ENCODE measurements around the gene SRBD1. TPM values are rescaled to one million over a fixed set of nuclear protein-coding genes. Genes with fewer than 3 reads are reported as not detected.

The SRBD1 gene
- total RNA-seq, 1 experiment from 2014 or later: 14.4 TPM

- H3K27ac Mint-ChIP-seq (ENCODE audit: unreplicated experiment): no peak overlapping the region
- H3K27me3 Mint-ChIP-seq (ENCODE audit: unreplicated experiment): peaks cover 50% of the 10 kb centered on the region
- H3K36me3 Mint-ChIP-seq (ENCODE audit: insufficient read depth, unreplicated experiment): peaks cover 4% of the 10 kb centered on the region
- H3K4me1 Mint-ChIP-seq (ENCODE audit: low read depth, unreplicated experiment): peaks cover 15% of the 10 kb centered on the region
- no peak for DNase-seq
- H3K9me3 Mint-ChIP-seq (ENCODE audit: low read depth, unreplicated experiment): no peaks in the 10 kb centered on the region
- CTCF ChIA-PET: no interaction called here
- no TSS peak for BruUV-seq (replicated peaks)
- TF ChIP-seq CTCF (IDR thresholded peaks at IDR 0.05; ENCODE audit: unreplicated experiment): no peak
- intact Hi-C loops (cut with micrococcal nuclease; ENCODE audit: unreplicated experiment): no loop called here
- no peak overlapping the region for H3K4me3 Mint-ChIP-seq (ENCODE audit: low read depth, unreplicated experiment)
These were observed 29.5 kb upstream of the SRBD1 start for GRCh38 chr2:45640576-45640975.

GRCh38 chr2:45637440-45637839 is 26.4 kb upstream of the SRBD1 start:
- no peaks in the 10 kb centered on the region for H3K9me3 Mint-ChIP-seq (ENCODE audit: low read depth, unreplicated experiment)
- BruUV-seq (replicated peaks): no TSS peak
- no peak overlapping the region for H3K27ac Mint-ChIP-seq (ENCODE audit: unreplicated experiment)
- CTCF ChIA-PET: no interaction called here
- H3K4me3 Mint-ChIP-seq (ENCODE audit: low read depth, unreplicated experiment): no peak overlapping the region
- no peak for DNase-seq
- H3K4me1 Mint-ChIP-seq (ENCODE audit: low read depth, unreplicated experiment): no peaks in the 10 kb centered on the region
- no peak for TF ChIP-seq CTCF (IDR thresholded peaks at IDR 0.05; ENCODE audit: unreplicated experiment)
- no peaks in the 10 kb centered on the region for H3K36me3 Mint-ChIP-seq (ENCODE audit: insufficient read depth, unreplicated experiment)
- intact Hi-C loops (cut with micrococcal nuclease; ENCODE audit: unreplicated experiment): no loop called here
- H3K27me3 Mint-ChIP-seq (ENCODE audit: unreplicated experiment): peaks cover 54% of the 10 kb centered on the region

- no TSS peak for BruUV-seq (replicated peaks)
- no peaks in the 10 kb centered on the region for H3K9me3 Mint-ChIP-seq (ENCODE audit: low read depth, unreplicated experiment)
- H3K4me1 Mint-ChIP-seq (ENCODE audit: low read depth, unreplicated experiment): no peaks in the 10 kb centered on the region
- peaks cover 54% of the 10 kb centered on the region for H3K27me3 Mint-ChIP-seq (ENCODE audit: unreplicated experiment)
- no peak for DNase-seq
- CTCF ChIA-PET: no interaction called here
- H3K4me3 Mint-ChIP-seq (ENCODE audit: low read depth, unreplicated experiment): no peak overlapping the region
- no peak for TF ChIP-seq CTCF (IDR thresholded peaks at IDR 0.05; ENCODE audit: unreplicated experiment)
- intact Hi-C loops (cut with micrococcal nuclease; ENCODE audit: unreplicated experiment): no loop called here
- no peaks in the 10 kb centered on the region for H3K36me3 Mint-ChIP-seq (ENCODE audit: insufficient read depth, unreplicated experiment)
- H3K27ac Mint-ChIP-seq (ENCODE audit: unreplicated experiment): no peak overlapping the region
These were observed 24.9 kb upstream of the SRBD1 start for GRCh38 chr2:45636008-45636407.

GRCh38 chr2:45634223-45634622 is 23.2 kb upstream of the SRBD1 start:
- Mint-ChIP-seq H3K9me3 (ENCODE audit: low read depth, unreplicated experiment) (no peaks in the 10 kb centered on the region), H3K27me3 (ENCODE audit: unreplicated experiment) (peaks cover 39% of the 10 kb centered on the region), H3K4me1 (ENCODE audit: low read depth, unreplicated experiment) (no peaks in the 10 kb centered on the region), H3K36me3 (ENCODE audit: insufficient read depth, unreplicated experiment) (no peaks in the 10 kb centered on the region), H3K4me3 (ENCODE audit: low read depth, unreplicated experiment) (no peak overlapping the region), H3K27ac (ENCODE audit: unreplicated experiment) (no peak overlapping the region)
- no TSS peak for BruUV-seq (replicated peaks)
- CTCF ChIA-PET: no interaction called here
- no peak for DNase-seq
- intact Hi-C loops (cut with micrococcal nuclease; ENCODE audit: unreplicated experiment): no loop called here
- TF ChIP-seq CTCF (IDR thresholded peaks at IDR 0.05; ENCODE audit: unreplicated experiment): no peak

- DNase-seq: no peak
These were observed 20.9 kb upstream of the SRBD1 start for GRCh38 chr2:45631955-45632354.

More at GRCh38 chr2:45631955-45632354, 20.9 kb upstream of the SRBD1 start:
- no TSS peak for BruUV-seq (replicated peaks)
- Mint-ChIP-seq H3K36me3 (ENCODE audit: insufficient read depth, unreplicated experiment) (no peaks in the 10 kb centered on the region), H3K9me3 (ENCODE audit: low read depth, unreplicated experiment) (no peaks in the 10 kb centered on the region), H3K27ac (ENCODE audit: unreplicated experiment) (no peak overlapping the region), H3K4me1 (ENCODE audit: low read depth, unreplicated experiment) (no peaks in the 10 kb centered on the region), H3K27me3 (ENCODE audit: unreplicated experiment) (peaks cover 33% of the 10 kb centered on the region), H3K4me3 (ENCODE audit: low read depth, unreplicated experiment) (no peak overlapping the region)
- no peak for TF ChIP-seq CTCF (IDR thresholded peaks at IDR 0.05; ENCODE audit: unreplicated experiment)
- CTCF ChIA-PET: no interaction called here
- intact Hi-C loops (cut with micrococcal nuclease; ENCODE audit: unreplicated experiment): no loop called here
